HG03565 (cell line): ENCODE data around the gene TNFAIP2.

Experiments used
- ATAC-seq: cut with Tn5 transposase; IDR thresholded peaks from one replicate; pipeline ENCODE4 v1.9.1; 2021; ENCODE audit warnings: mild to moderate bottlenecking, moderate library complexity; ENCODE audit not compliant: unreplicated experiment

The TNFAIP2 gene

DNA sequence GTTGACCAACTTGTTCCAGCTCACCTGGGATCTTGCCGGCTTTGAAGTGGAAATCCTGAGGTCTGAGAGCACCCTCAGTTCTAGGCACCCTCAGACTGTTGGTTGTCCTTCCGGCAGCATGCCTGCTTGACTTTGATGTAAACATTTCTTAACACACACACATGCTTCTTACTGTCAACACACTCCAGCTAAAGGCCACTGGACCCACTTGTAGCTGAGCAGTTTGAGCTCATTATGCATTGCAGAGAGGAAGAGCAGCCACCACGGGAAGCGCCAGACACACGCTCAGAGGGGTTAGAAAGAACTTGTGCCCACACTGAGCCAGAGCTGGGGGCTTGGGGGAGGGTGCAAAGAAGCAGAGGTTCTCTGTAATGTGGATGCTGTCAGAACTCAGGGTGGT, 55.8 kb downstream of the TNFAIP2 start:
- ATAC-seq, result no peak

DNA sequence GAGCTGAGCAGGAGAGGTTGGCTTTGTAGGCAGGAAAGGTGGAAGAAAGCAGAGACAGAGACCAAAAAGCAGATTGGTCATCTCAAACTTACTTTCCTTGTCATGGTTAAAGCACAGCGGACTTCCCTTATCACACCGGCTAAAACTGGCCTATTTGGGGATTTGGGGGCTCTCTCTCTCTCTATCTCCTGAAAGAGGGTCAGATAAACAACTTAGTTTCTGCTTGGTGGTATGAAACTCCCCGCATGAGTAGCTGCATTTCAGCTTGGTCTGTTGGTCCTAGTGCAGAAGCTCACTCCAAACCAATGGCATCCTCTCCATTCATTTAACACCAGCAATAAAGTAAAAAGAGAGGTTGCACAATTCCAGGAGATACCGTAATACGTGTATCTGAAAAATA, 57.1 kb downstream of the TNFAIP2 start:
- ATAC-seq, result no peak

DNA sequence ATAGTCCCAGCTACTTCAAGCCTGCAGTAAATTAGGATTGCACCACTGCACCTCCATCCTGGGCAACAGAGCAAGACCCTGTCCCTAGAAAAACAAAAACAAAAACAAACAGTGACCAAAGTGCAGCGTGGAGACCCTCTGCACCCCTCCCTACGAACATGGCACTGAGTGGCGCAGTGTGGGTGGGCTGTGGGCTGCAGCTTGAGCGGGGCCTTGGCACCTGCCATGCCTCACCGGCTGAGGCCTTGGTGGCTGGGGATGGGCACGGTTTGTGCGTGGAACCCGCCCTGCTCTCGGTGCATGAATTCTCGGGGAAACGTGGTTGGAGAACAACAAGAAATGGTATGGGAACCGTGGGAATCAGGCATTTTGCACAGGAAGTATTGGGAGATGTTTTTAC, 60.8 kb downstream of the TNFAIP2 start:
- no peak for ATAC-seq

DNA sequence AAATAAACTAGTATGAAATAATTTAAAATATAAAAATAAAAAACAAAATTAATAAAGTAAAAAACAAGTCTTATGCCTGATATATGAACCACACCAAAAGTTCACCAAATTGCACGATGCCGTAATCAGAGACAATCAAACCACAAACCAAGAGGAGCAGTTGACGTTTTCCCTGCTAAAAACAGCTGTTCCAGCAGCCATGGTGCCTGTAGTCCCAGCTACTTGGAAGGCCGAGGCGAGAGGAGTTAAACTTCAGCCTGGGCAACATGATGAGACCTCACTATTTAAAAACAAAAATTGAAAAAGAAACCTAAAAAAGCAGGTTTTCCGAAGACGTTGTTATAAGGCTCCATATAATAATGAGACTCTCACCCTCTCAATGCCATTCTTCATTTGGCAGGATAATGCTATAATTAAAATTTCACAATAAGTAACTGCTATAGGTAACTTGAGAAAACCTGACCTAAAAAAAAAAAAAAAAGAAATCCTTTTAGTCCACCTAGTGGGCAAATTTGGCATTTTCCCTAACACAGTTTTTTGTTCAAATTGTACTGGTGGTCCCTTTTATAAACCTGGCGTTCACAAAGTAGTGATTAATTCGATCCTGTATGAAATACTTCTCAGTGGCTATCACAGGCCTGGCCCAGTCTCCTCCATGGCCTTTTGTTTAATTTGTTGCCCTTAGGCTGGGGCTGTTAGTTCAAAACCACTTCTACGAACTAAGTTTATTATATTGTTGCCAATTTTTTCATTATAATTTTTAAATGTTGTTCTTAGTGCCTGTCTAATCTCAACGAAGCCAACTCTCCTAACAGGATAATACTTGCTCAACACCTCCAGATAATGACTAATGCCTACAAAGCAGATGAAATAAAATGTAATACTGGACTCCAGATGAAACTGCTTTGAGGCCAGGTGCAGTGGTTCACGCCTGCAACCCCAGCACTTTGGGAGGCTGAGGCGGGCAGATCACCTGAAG, 62.1 kb downstream of the TNFAIP2 start:
- ATAC-seq, result no peak

DNA sequence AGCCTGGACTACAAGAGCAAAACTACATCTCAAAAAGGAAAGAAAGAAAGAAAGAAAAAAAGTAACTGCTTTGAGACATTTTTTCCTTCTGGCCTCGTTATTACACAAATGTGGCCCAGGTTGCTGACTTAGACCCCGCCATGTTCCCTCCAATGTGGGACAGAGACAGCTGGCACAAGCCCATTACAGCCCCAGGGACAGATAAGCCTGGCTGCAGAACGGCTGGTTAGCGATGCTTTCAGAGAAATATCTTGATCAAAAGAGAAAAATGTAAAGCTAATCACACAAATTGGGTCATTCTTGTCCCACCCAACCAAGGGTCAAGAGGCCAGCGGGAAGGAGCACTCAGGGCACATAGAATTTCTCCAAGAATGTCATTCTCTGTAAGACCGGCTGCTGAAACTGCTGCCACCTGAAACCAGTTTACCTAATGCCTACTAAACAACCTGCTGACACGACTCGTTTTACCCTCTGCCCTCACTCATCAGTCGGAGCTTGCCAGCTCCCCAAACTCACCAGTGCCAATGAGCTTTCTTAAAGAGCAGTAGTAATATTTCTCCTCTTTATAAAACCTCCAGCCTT, 63.1 kb downstream of the TNFAIP2 start:
- no peak for ATAC-seq
